CD4-positive, CD25-positive, alpha-beta regulatory T cell (primary cell): Measurements from ENCODE around the gene SYNPO2. TPM values are rescaled to one million over a fixed set of nuclear protein-coding genes. Genes with fewer than 3 reads are reported as not detected.

Experiments
- ATAC-seq, 2 donors: fragments of 150-1000 bp; cut with Tn5 transposase; one replicate each; pipeline ENCODE4 v1.10.0; 2021; ENCODE audit warnings: low read depth in 2 of 2, moderate number of reproducible peaks in 2 of 2, moderate library complexity in 1 of 2
- DNase-seq, 3 donors: peaks; one replicate each; pipeline versions ENCODE4 v3.0.0 to v3.0.0-alpha.2; 2012 to 2022; ENCODE audit warnings: mixed read lengths in 1 of 3
- H3K27ac ChIP-seq: one replicate; pipeline ENCODE4 v1.7.0; 2013; ENCODE audit warnings: mild to moderate bottlenecking, low read length; ENCODE audit not compliant: insufficient read depth, poor library complexity, severe bottlenecking
- H3K27me3 ChIP-seq: one replicate; pipeline ENCODE4 v1.7.0; 2013; ENCODE audit warnings: low read length; ENCODE audit not compliant: control insufficient read depth, insufficient read depth
- H3K36me3 ChIP-seq: one replicate; pipeline ENCODE4 v1.7.0; 2013; ENCODE audit warnings: mild to moderate bottlenecking, low read length, moderate library complexity; ENCODE audit not compliant: control insufficient read depth, insufficient read depth
- H3K4me1 ChIP-seq: 2 replicates; pipeline ENCODE4 v1.7.0; 2013; ENCODE audit warnings: mild to moderate bottlenecking, low read length; ENCODE audit not compliant: insufficient read depth, control insufficient read depth, poor library complexity, severe bottlenecking
- H3K4me3 ChIP-seq: one replicate; pipeline ENCODE4 v1.7.0; 2013; ENCODE audit warnings: low read depth, mild to moderate bottlenecking, low read length, moderate library complexity
- H3K9me3 ChIP-seq, 2 experiments: 1 replicate in 1 of 2; 2 replicates in 1 of 2; pipeline ENCODE4 v1.7.0; 2013; ENCODE audit warnings: low read length in 2 of 2, mild to moderate bottlenecking in 1 of 2, moderate library complexity in 1 of 2; ENCODE audit not compliant: control insufficient read depth in 2 of 2
- H3K27ac Mint-ChIP-seq, 3 donors: one replicate each; pipeline ENCODE4 v1.8.0; 2020 to 2022; ENCODE audit warnings: mild to moderate bottlenecking in 3 of 3, mixed read lengths in 3 of 3, moderate library complexity in 2 of 3
- H3K27me3 Mint-ChIP-seq: one replicate; pipeline ENCODE4 v1.8.0; 2022; ENCODE audit warnings: mild to moderate bottlenecking, mixed read lengths
- H3K36me3 Mint-ChIP-seq: one replicate; pipeline ENCODE4 v1.8.0; 2020; ENCODE audit warnings: mixed read lengths
- H3K4me1 Mint-ChIP-seq, 4 donors: one replicate each; pipeline ENCODE4 v1.8.0; 2020 to 2022; ENCODE audit warnings: mixed read lengths in 4 of 4, mild to moderate bottlenecking in 1 of 4
- H3K4me3 Mint-ChIP-seq, 4 donors: one replicate each; pipeline ENCODE4 v1.8.0; 2020 to 2022; ENCODE audit warnings: mild to moderate bottlenecking in 4 of 4, mixed read lengths in 4 of 4, moderate library complexity in 3 of 4
- H3K9me3 Mint-ChIP-seq, 7 donors: one replicate each; pipeline ENCODE4 v1.8.0; 2020 to 2022; ENCODE audit warnings: mixed read lengths in 7 of 7, mild to moderate bottlenecking in 3 of 7, moderate library complexity in 2 of 7
- polyA plus RNA-seq, 4 donors: library from polyadenylated mRNA; unstranded; fragments of 300-500 nt; fragmentation: Illumina TruSeq; gene quantifications; one replicate each; pipeline ENCODE4 v1.2.3, GENCODE V29; 2021
- total RNA-seq: library from RNA; stranded (reverse); gene quantifications from one replicate; pipeline ENCODE4 v1.2.3, GENCODE V29; 2022

SYNPO2 gene
- total and polyA plus RNA-seq, 5 donors from 2014 or later: 0.13 to 0.35 (median 0.25) TPM

DNA sequence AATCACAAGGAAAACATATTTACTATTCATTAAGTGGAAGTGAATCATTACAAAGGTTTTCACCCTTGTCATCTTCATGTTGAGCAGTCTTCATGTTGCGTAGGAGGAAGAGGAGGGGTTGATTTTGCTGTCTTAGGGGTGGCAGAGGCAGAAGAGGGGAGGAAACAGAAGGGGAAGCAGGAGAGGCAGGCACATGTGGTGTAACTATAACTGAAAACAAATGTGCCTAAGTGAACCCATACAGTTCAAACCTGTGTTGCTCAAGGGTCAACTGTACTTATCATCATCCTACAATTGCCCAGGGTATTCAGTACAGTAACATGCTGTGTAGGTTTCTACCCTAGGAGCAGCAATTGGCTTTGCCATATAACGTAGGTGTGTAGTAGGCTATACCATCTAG lies 47.2 kb downstream of the SYNPO2 start:
- Histone ChIP-seq H3K27ac (no peak overlapping the region), H3K4me3 (no peak overlapping the region), H3K4me1 (no peaks in the 10 kb centered on the region), H3K9me3 (no peaks in the 10 kb centered on the region), H3K27me3 (peaks cover 4% of the 10 kb centered on the region), H3K36me3 (no peaks in the 10 kb centered on the region)
- Mint-ChIP-seq H3K27ac (no peak overlapping the region), H3K36me3 (no peaks in the 10 kb centered on the region), H3K4me1 (no peaks in the 10 kb centered on the region), H3K9me3 (peaks cover 0 to 2% (median 0%) of the 10 kb centered on the region in 7 donors), H3K27me3 (peaks cover 8% of the 10 kb centered on the region), H3K4me3 (no peak overlapping the region)
- ATAC-seq (no peak), DNase-seq (no peak)

DNA sequence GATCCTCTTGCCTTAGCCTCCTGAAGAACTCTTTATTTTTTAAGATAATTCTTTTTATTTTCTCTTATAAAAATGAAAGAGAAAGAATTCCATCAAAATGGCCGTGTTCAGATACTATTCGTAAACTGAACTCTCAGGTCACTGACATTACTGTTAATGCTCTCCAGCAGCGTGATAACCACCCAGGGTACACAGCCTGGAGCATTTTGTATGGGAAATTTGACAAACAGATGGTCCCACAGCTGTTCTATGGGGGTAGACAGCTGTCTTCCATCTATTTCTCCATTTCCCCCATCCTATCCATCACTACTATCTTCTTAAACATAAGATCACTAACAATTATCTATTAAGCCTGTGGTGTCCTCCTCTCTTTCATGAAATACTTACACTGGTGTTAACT lies 47.8 kb downstream of the SYNPO2 start:
- peaks cover 13% of the 10 kb centered on the region for H3K27me3 Mint-ChIP-seq
- no peaks in the 10 kb centered on the region for H3K9me3 ChIP-seq
- DNase-seq (no peak), ATAC-seq (no peak)
- H3K27ac ChIP-seq: no peak overlapping the region
- H3K4me1 ChIP-seq: no peaks in the 10 kb centered on the region
- H3K36me3 Mint-ChIP-seq: no peaks in the 10 kb centered on the region
- H3K36me3 ChIP-seq: no peaks in the 10 kb centered on the region
- H3K27ac Mint-ChIP-seq: no peak overlapping the region
- H3K9me3 Mint-ChIP-seq: peaks cover 0 to 2% (median 0%) of the 10 kb centered on the region in 7 donors
- no peak overlapping the region for H3K4me3 ChIP-seq
- peaks cover 4% of the 10 kb centered on the region for H3K27me3 ChIP-seq
- H3K4me1 Mint-ChIP-seq: no peaks in the 10 kb centered on the region
- no peak overlapping the region for H3K4me3 Mint-ChIP-seq

DNA sequence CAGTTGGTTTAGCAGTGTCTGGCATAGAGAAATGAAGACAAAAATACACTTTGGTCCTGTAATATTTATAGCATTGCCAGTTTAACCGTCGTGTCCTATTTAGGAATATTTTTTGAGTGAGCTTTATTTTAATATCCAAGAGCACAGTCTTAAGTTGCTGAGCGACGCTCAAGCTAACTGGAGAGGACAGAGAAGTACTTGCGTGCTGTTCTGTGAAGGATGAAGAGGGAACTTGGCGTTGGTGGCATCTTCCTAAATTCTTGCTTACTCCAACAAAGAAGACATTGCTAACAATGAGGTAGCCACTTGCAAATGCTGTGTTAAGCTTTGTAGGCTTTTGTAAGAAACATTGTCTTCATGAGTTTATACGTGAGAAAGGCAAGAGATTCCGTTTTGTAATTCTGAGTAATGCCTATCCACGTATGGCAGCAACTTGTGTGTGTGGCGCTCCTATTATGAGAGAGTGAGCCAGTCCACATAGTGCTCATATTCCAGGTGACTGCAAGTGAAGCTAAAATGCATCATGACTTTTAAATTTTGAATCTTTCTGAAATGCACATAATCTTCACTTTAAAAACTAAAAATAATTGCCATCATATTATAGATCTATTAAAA lies 50.6 kb downstream of the SYNPO2 start:
- H3K4me3 Mint-ChIP-seq: no peak overlapping the region
- peaks cover 15% of the 10 kb centered on the region for H3K27me3 Mint-ChIP-seq
- Histone ChIP-seq H3K4me3 (no peak overlapping the region), H3K27me3 (peaks cover 2% of the 10 kb centered on the region), H3K9me3 (no peaks in the 10 kb centered on the region), H3K36me3 (no peaks in the 10 kb centered on the region), H3K27ac (no peak overlapping the region), H3K4me1 (no peaks in the 10 kb centered on the region)
- no peak for ATAC-seq
- no peaks in the 10 kb centered on the region for H3K4me1 Mint-ChIP-seq
- peaks cover 0 to 2% (median 0%) of the 10 kb centered on the region in 7 donors for H3K9me3 Mint-ChIP-seq
- DNase-seq: no peak
- no peaks in the 10 kb centered on the region for H3K36me3 Mint-ChIP-seq
- no peak overlapping the region for H3K27ac Mint-ChIP-seq

DNA sequence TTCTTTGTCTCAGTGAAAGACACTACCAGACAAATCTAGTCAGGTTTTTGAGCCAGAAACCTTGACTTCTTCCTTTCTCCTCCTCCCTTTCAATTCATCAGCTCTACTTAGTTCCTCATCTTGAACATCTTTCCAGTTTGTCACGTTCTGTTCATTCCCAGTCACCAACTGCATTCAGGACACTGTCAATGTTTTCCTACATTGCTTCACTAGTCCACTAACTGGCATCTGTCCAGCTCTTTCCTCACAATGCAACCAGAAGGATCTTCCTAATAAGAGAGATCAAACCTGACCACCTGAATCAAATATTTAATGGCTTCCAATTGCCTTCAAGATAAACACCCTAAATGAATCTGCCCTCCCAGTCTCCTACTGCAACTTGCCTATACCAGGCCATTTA lies 52.5 kb downstream of the SYNPO2 start:
- no peak overlapping the region for H3K4me3 Mint-ChIP-seq
- H3K4me3 ChIP-seq: no peak overlapping the region
- no peaks in the 10 kb centered on the region for H3K36me3 Mint-ChIP-seq
- no peak for ATAC-seq
- H3K27me3 Mint-ChIP-seq: peaks cover 15% of the 10 kb centered on the region
- no peaks in the 10 kb centered on the region for H3K9me3 ChIP-seq
- no peaks in the 10 kb centered on the region for H3K4me1 ChIP-seq
- no peaks in the 10 kb centered on the region for H3K36me3 ChIP-seq
- H3K27me3 ChIP-seq: no peaks in the 10 kb centered on the region
- peak overlapping the region in 1 of 3 donors; percentile 60 for H3K27ac Mint-ChIP-seq
- peaks cover 0 to 2% (median 0%) of the 10 kb centered on the region in 7 donors for H3K9me3 Mint-ChIP-seq
- no peaks in the 10 kb centered on the region for H3K4me1 Mint-ChIP-seq
- H3K27ac ChIP-seq: no peak overlapping the region
- no peak for DNase-seq

DNA sequence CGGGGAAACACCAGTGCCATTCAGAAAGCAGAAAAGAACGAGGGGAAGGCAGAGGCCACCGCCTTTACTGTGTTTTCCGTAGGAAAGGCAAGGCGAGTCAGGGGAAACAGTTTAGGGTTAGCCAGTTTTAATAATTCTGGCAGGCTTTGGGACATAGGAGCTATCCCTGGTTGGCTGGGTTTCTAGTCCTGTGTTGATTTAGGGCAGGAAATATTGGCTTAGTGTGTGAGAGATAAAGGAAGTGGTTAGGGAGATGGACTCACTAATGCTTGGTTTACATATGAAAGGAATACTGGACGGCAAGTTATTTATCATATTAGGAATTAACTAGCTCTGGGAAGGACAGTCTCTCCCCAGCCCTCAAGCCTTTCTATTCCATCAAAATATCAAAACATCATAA lies 53.1 kb downstream of the SYNPO2 start:
- peaks cover 12% of the 10 kb centered on the region for H3K27me3 Mint-ChIP-seq
- ATAC-seq (no peak), DNase-seq (no peak)
- Histone ChIP-seq H3K9me3 (no peaks in the 10 kb centered on the region), H3K27ac (no peak overlapping the region), H3K4me3 (no peak overlapping the region), H3K36me3 (no peaks in the 10 kb centered on the region), H3K27me3 (no peaks in the 10 kb centered on the region), H3K4me1 (no peaks in the 10 kb centered on the region)
- H3K27ac Mint-ChIP-seq: no peak overlapping the region
- H3K4me1 Mint-ChIP-seq: no peaks in the 10 kb centered on the region
- no peaks in the 10 kb centered on the region for H3K36me3 Mint-ChIP-seq
- peaks cover 0 to 2% (median 0%) of the 10 kb centered on the region in 7 donors for H3K9me3 Mint-ChIP-seq
- no peak overlapping the region for H3K4me3 Mint-ChIP-seq

DNA sequence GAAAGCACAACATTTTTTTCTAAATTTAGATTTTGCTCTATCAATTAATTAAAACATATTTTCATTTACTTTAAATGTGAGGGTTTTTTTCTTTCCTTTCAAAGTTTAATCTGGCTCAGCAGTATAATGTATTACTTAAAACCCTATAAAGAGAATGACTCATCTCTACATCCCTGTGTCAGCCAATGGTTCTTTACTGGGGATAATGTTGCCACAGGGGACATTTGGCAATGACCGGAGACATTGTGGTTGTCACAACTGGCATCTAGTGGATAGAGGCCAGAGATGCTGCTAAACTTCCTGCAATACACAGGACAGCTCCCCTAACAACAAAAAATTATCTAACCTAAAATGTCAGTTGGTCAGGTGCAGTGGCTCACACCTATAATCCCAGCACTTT lies 53.8 kb downstream of the SYNPO2 start:
- H3K4me1 ChIP-seq: no peaks in the 10 kb centered on the region
- no peak for DNase-seq
- Mint-ChIP-seq H3K36me3 (no peaks in the 10 kb centered on the region), H3K4me3 (no peak overlapping the region), H3K4me1 (no peaks in the 10 kb centered on the region), H3K27me3 (peaks cover 10% of the 10 kb centered on the region), H3K9me3 (no peaks in the 10 kb centered on the region), H3K27ac (no peak overlapping the region)
- ATAC-seq: no peak
- no peak overlapping the region for H3K4me3 ChIP-seq
- H3K27ac ChIP-seq: no peak overlapping the region
- no peaks in the 10 kb centered on the region for H3K9me3 ChIP-seq
- no peaks in the 10 kb centered on the region for H3K27me3 ChIP-seq
- H3K36me3 ChIP-seq: no peaks in the 10 kb centered on the region

DNA sequence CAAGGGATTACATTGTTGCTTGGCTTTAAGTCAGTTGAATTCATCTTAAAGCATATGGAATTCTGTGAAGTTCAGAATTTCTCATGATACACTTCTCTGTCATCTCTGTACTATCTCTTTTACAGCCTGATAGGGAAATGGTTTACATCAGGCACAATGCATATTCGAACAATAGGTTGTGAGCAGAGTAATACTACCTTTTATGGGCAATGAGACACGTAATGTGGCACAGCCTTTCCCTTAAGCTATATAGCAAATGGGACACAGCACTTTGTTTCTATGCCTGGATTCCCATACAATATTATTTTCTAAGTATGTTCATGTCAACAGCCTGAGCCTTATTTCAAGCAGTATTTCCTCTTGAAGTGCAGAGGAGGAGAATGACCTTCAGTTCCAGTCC lies 58.4 kb downstream of the SYNPO2 start:
- H3K4me3 ChIP-seq: no peak overlapping the region
- H3K9me3 ChIP-seq: no peaks in the 10 kb centered on the region
- H3K4me1 Mint-ChIP-seq: no peaks in the 10 kb centered on the region
- no peak overlapping the region for H3K27ac ChIP-seq
- no peak overlapping the region for H3K4me3 Mint-ChIP-seq
- no peaks in the 10 kb centered on the region for H3K36me3 ChIP-seq
- peaks cover 10% of the 10 kb centered on the region for H3K27me3 Mint-ChIP-seq
- no peaks in the 10 kb centered on the region for H3K36me3 Mint-ChIP-seq
- no peaks in the 10 kb centered on the region for H3K4me1 ChIP-seq
- no peaks in the 10 kb centered on the region for H3K9me3 Mint-ChIP-seq
- ATAC-seq (no peak), DNase-seq (no peak)
- H3K27me3 ChIP-seq: peaks cover 2% of the 10 kb centered on the region
- H3K27ac Mint-ChIP-seq: no peak overlapping the region

DNA sequence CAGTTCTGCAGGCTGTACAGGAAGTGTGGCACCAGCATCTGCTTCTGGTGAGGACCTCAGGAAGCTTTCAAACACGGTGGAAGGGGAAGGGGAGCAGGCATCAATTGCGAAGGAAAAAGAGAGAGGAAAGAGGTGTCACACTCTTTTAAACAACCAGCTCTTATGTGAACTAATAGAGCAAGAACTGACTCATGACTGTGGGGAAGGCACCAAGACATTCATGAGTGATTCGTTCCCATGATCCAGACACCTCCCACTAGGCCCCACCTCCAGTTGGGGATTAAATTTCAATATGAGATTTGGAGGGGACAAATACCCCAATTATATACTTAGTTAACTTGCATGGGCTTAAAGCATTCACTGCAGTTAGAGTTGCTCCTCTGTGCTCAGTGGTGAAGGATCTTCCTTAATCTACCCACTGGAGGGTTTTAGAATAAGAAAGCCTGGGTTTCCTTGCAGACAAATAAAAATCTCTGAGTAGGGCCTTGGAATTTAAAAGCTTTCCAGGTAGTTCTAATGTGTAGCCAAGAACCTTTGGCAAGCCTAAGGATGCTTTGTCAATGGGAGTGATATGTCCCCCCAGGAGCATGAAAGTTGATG lies 60.0 kb downstream of the SYNPO2 start:
- H3K4me1 Mint-ChIP-seq: no peaks in the 10 kb centered on the region
- no peaks in the 10 kb centered on the region for H3K9me3 Mint-ChIP-seq
- H3K4me3 Mint-ChIP-seq: no peak overlapping the region
- Histone ChIP-seq H3K36me3 (no peaks in the 10 kb centered on the region), H3K4me1 (no peaks in the 10 kb centered on the region), H3K4me3 (no peak overlapping the region), H3K9me3 (no peaks in the 10 kb centered on the region), H3K27ac (no peak overlapping the region), H3K27me3 (peaks cover 2% of the 10 kb centered on the region)
- no peak for ATAC-seq
- H3K36me3 Mint-ChIP-seq: no peaks in the 10 kb centered on the region
- no peak for DNase-seq
- H3K27ac Mint-ChIP-seq: no peak overlapping the region
- H3K27me3 Mint-ChIP-seq: peaks cover 10% of the 10 kb centered on the region
